HG02970 (cell line): ENCODE results near the gene MMS19.
"Not testable (repeated sequence)": the region's sequence is repeated elsewhere in the genome, so short reads cannot be mapped to it uniquely, and the experiment has no call there.

Source experiments
- ATAC-seq: cut with Tn5 transposase; IDR thresholded peaks from one replicate; pipeline ENCODE4 v1.9.1; 2021; ENCODE audit warnings: mild to moderate bottlenecking, moderate library complexity, moderate number of reproducible peaks; ENCODE audit not compliant: unreplicated experiment, low FRiP score

Gene MMS19

GRCh38 chr10:97528876-97529275 is 30.7 kb upstream of the MMS19 start:
- not testable (repeated sequence) for ATAC-seq

DNA sequence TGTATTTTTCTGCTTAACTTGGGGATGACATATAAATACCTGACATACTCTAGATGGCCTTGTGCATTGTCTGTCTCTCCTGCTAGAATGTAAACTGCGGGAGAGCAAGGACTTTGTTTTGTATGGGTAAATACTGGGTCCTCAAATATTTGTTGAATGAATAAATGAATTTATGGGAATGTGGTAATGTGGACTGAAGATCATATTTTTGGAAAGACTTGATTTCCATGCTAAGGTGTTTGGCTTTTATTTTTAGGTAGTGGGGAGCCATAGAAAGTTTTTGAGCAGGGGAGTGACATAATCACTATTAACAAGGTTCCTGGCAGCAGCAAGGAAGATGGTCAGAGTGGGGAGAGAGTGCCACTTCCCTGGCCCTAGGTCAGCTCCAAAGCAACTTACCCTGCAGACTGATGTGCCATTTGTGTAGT is 27.5 kb upstream of the MMS19 start:
- ATAC-seq = no peak

- no peak for ATAC-seq
Measured at GRCh38 chr10:97525086-97525485, 26.9 kb upstream of the MMS19 start.

DNA sequence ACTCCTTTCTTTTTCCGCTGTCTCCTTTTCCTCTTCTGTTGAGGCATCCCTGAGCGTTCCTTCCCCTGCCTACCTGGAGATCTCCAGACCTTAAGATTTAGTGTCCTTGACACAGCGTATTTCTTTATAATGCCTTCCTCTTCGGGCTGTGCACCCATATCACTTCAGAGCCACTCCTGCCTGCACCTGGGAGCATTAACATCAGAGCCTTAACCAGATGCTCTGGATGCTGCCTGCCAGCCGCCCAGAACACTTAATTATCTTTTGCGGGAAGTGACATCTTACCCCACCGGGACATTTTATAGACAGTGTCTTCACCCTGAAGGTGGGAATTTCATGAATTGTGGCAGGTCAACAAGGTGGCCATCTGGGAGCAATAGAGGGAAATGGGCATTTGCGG is 24.7 kb upstream of the MMS19 start:
- ATAC-seq = no peak

GRCh38 chr10:97522071-97522470 is 23.8 kb upstream of the MMS19 start:
- ATAC-seq = no peak

DNA sequence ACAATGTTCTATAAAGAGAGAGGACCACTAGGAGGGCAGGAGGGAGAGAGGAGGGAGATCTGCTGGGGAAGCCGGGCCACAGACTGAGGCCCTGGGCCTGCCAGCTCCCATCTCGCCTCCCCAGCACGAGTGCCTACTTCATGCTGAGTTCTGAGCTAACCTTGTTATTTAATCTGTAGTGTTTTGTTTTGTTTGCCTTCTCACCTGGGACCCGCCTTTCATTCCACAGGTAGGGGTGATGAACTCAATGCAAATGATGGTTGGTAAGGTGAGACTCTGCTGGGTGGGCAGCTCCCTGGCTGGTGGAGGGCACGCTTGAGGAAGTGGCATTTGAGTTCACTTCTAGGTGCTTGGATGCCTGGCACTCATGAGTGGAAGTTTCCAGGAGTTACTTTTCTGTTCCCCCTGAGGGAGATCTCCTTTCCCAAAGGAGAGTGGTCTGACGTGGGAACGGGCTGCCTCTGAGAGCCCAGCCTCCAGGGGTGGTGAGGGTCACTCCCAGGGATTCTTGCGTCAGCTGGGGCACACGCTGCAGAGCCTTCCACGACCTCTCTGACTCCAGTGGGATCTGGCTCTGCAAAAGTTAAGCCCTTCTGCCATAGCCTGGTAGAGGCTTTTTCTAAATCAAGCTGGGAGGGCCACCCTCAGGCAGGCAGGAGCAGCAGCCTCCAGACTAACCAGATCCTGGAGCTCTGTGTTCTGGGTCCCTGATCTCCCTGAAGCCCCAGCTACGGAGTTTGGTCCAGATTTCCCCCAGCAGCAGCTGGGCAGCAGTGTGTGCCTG is 22.9 kb upstream of the MMS19 start:
- no peak for ATAC-seq

- ATAC-seq = no peak
Measured at GRCh38 chr10:97520520-97520919, 22.3 kb upstream of the MMS19 start.

DNA sequence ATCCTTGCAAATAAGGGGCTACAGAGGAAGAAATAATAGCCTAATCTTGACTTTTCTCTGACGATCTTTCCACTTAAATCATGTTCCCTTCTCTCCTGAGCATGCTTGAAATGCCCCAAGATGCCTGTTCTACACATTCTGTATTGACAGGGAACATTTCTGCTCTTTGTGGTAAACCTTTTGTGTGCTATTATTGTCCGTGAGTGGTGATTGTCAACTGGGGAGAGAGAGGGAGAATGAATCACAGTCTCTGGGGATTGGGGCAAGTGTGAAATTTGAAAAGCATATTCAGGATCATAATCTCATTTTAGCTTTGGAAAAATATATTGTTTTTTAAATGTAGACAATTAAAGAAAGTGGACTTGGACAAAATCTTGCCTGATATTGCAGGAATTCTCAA is 21.1 kb upstream of the MMS19 start:
- ATAC-seq = no peak

GRCh38 chr10:97518301-97519043 is 20.2 kb upstream of the MMS19 start:
- no peak for ATAC-seq

DNA sequence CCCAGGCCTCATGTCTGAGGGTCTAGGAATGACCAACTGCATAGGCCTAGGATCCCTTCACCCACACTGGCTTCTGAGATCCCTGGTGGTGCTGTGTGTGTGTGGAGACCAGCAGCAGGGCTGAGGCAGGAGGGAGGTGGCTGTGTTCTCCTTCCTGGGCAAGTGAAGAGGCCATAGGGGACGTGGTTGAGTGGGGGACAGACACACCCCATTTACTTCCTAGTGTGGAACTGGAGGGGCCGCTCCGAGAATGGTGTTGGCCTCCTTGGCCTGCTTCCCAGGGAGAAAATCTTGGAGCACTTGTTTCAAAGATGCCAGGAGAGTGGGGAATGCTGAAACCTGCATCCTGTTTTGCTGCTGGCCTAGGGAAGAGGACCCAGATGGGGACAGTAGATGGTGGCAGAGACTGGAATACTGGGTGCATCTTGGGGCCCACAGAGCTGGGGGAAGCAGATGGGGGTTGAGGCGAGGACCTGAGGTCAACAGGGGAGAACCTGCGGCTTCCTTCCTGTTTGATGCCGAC is 19.6 kb upstream of the MMS19 start:
- ATAC-seq = no peak

DNA sequence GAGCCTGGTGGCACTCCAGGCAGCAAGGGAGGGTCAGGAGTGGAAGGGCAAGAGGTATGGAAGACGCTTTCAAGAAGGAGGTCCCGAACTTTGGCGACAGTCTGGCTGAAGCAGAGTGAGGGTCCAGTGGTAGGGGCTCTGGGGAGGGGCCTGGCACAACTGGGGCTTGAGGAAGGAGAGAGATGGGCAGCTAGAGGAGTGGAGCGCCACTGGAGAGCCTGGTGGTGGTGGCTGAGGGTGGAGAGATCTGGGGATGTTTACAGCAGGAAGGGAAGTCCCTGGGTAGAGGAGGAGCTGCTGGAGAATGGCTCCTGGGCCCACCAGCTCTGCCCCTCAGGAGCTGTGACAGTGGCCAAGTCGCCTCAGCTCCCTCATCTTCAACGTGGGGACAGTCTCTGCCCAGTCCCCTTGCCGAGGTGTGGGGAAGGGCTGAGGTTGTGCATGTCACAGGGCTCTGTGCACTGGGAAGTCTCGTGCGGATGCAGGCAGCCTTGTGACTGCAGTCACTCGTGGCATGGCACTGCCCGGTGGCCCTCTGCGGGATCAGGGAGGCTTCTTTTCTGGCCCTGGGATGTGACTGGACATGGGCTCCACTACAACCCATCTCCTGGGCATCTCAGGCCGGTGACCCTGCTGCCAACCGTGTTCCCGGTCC is 19.0 kb upstream of the MMS19 start:
- no peak for ATAC-seq

DNA sequence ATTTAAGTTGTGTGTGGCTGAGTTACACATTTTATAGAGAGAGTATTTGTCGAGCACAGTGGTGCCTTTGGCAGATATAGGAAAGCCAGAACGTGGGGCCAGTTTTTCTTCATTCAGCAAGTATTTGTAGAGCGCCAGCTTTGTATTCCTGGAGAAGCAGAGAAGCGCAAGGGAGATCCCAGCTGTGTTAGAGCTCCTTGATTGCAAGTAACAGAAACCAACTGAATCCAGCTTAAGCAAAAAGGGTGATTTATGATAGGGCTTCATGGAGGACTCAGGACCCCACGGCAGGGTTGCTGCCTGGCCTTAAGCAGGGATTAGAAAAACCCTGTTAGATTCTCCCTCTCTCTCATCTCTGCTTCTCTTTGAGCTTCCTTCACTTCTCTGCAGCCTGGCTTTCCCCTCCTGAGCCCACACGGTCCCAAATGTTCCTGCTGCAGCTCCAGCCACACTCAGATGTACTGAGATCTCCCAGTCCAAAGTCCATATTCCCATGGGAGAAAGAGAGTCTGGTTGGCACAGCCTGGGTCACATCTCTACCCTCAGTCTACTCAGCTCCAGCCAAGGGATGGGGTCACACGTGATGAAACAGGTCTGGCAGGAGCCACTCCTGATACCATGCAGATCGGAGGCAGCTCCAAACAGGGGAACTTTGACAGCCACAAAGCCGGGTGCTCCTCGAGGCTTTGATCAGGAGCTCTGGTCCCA is 17.2 kb upstream of the MMS19 start:
- no peak for ATAC-seq

- ATAC-seq = no peak
Measured at GRCh38 chr10:97514344-97514743, 16.1 kb upstream of the MMS19 start.

- no peak for ATAC-seq
Measured at GRCh38 chr10:97512993-97513392, 14.8 kb upstream of the MMS19 start.

DNA sequence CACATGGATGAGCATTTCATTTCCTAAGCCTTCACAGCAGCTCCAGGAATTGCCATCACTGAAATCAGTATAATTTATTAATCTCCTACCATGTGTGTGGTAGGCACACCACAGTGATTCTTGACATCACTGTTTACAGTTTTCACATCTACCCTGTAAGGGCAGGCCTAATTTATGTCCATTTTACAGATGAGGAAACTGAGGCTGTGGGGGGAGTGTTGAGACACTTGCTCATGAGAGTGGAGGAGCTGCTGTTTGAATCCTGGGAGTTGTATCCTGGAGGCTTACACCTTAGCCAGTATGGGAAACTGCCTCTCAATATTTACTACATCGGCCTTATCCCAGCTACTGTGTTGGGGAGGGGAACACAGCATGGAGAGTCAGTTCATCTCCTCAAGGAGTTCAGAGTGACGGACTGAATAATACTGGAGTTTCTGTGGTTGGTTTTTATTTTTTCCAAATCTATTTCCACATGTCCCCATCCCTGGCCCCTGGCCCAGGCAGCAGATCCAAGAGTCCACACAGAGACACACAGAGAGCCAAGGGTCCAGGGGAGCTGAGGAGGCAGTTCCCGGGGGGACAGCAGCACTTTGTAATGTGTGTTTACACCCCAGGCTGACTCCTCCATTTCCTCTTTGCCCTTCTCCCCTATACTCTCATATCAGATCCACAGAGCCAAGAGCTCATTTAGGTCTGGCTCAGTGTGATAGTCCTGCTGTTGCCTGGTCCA is 13.7 kb upstream of the MMS19 start:
- no peak for ATAC-seq

- no peak for ATAC-seq
Measured at GRCh38 chr10:97510686-97511085, 12.5 kb upstream of the MMS19 start.

DNA sequence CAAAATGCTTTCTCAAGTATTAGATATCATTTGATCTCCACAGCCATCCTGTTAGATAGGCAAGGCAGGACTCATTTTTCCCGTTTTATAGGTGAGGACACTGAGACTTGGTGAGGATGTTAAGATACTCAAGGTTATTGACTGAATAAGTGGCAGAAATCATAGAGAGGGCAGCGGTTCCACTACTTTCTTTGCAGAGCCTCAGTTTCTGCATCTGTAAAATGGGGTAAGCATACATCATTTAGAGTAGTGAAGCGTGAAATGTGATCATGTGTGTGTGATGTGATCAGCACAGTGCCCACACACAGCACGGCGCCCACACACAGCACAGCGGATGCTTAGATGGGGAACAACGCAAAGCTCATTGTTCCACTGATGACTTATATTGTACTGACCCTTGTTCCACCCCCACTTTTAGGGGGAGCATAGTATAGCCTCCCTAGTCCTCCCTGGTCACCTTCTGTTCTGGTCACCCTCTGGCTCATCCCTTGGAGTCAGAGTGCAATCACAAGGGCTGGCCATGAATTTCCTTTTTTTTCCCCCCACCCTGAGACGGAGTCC is 11.0 kb upstream of the MMS19 start:
- ATAC-seq = no peak

GRCh38 chr10:97508342-97508741 is 10.1 kb upstream of the MMS19 start:
- ATAC-seq = no peak

- no peak for ATAC-seq
Measured at GRCh38 chr10:97506199-97506991, 8.2 kb upstream of the MMS19 start.
